ENCODE measurements around the gene SLAMF1. TPM values are rescaled to one million over a fixed set of nuclear protein-coding genes. Genes with fewer than 3 reads are reported as not detected.
"Not testable (repeated sequence)": the region's sequence is repeated elsewhere in the genome, so short reads cannot be mapped to it uniquely, and the experiment has no call there.

The SLAMF1 gene
- total RNA-seq, 1 donor from 2014 or later, result 0.27 TPM

DNA sequence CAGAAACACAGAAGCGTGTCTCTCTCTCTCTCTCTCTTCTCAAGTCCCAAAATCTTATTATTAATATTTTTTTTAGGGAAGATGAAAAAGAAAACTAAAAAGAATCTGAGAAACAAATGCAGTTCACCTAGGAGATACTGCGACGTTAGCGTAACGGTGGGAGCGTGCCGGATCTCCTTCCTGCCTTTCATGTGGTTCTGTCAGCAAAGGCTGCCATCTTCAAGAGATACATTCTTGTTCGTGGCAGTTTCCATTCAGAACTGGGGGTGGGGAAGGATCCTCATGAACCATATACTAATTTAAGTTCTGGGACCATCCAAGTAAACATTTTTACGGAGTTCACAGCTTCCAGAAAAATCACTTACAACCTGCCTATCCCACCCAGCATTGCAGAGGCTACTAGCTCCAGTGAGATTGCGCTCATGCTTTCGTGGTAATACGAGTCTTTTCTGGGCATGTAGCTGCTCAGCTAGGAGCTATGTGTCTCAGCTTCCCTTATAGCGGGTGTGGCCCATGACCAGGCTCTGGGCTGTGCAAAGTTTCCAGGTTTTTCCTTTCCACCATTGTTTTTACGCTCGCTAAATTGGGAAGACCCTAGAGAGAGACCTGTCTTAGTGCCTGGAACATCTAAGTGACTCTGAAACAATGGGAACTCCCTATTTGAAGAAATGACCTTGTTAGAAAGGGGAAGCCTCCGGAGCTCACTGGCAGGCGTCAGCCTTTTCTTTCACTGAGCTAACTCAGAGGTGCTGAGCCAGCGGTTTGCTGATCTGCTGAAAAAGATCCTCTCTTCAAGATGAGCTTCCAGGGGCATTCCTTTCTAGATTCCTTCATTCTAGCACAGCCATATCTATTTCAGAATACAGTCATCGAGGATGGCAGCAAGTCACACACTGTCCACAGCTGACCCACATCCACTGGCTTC lies 17.3 kb downstream of the SLAMF1 start:
- intact Hi-C loops (cut with DNase I), result no loop called here
- ATAC-seq (ENCODE audit: poor library complexity), result peak; percentile 52
- peak; percentile 68 for DNase-seq

DNA sequence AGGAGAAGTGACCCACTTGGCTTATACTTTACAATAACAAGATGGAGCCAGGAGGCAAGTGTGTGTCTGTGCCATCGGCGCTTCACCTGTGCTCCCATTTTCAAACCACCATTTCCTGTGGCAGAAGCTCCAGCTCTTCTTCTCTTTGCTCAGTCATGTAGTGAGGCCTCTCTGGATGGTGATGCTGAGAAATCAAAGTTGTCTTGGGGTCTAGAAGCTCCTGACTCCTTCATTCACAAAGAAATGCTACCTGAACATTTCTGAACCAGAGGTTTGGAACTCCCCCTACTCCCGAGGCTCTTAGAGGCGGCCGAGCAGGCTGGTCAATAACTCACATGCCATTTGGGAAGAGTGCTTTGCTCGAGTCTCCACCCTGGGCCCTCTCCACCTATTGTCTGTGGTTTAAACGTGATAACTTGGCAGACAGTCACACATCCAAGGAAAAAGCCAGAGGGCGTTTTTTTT lies 18.0 kb downstream of the SLAMF1 start:
- intact Hi-C loops (cut with DNase I), result no loop called here
- ATAC-seq (ENCODE audit: poor library complexity) (no peak), DNase-seq (no peak)

DNA sequence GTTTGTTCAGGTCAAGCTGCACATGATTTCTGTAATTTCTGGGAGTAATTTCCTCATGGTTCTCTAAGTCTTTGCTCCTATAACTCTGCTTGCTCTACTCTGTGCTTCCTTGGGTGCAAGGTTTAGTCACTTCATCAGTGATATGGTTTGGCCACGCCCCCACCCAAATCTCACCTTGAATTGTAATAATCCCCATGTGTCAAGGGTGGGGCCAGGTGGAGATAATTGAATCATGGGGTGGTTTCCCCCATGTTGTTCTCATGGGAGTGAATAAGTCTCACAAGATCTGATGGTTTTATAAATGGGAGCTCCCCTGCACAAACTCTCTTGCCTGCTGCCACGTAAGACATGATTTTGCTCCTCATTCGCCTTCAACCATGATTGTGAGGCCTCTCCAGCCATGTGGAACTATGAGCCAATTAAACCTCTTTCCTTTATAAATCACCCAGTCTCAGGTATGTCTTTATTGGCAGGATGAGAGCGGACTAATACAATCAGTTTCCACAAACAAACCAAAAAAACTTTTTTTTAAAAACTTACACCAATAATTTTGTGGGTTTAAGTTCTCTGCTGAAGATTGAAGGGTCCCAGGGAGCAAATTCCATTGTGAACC lies 19.1 kb downstream of the SLAMF1 start:
- DNase-seq; ATAC-seq (ENCODE audit: poor library complexity); intact Hi-C loops (cut with DNase I): not testable (repeated sequence)

DNA sequence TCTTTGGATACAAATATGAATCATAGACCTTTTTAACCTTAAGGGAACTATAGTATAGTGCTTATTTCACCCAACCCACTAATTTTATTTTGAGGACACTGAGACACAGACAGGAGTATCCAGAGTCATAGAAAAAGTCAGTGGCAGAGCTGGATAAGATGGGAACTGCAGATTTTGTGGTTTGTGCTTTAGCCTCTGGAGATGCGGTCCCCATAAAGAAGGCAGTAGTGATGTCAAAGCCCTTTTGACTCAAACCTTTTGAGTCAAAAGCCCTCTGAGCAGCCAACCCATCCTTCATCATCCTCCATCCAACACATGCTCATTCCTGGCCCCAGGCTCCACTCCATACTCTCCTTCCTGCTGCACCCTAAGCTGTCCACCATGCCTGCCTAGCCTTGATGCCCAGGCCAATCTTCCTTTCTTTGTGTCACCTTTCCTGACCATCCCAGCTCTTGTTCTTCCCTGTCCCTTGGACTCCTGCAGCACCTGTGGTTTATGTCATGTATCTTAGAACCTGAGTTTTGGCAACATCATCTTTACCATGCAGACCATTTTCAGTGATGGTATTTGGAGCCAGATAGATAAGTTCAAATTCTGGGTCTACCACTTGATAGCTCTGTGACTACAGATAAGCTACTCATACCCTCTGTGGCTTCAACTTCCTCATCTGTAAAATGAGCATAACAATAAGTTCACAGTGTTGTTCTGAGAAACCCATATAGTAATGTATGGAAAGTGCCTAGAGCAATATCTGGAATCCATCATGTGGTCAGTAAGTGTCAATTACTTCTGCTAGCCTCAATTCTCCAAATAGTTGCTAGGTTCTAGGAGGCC lies 20.1 kb downstream of the SLAMF1 start:
- ATAC-seq (ENCODE audit: poor library complexity) (no peak), DNase-seq (no peak)
- intact Hi-C loops (cut with DNase I), result no loop called here

DNA sequence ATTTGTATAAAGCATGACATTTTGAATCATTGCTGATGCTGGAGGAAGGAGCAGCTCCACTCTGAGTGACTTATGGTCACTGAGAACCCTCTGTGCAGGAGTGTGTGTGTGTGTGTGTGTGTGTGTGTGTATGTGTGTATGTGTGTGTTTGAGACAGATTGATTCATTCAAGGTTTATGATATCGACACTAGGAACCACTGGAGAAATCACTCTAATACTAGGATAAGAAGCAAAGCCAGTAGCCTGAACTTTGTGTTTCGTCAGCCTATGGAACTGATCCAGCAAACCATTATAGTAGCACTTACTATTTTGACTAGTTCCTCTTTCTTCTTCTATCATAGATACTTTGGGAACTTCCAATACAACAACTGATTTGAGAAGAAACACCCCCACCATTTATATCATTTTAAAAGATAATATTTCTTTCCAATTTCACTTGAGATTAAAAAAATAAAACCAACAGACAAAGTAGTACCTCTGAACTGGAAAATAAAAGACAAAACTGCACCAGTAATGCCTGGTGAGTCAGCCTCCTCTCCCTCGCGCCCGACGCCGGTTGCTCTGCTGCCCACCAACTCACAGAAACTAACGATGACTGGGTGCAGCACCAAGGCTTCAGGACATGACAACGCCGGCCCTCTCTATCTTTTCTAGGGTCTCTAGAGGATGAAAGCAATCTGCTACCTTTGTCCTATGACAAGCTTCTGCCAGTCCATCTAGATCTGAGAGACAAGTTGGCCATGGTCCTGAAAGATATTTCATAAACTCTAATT lies 20.9 kb downstream of the SLAMF1 start:
- intact Hi-C loops (cut with DNase I), result no loop called here
- no peak for DNase-seq
- ATAC-seq (ENCODE audit: poor library complexity), result no peak

DNA sequence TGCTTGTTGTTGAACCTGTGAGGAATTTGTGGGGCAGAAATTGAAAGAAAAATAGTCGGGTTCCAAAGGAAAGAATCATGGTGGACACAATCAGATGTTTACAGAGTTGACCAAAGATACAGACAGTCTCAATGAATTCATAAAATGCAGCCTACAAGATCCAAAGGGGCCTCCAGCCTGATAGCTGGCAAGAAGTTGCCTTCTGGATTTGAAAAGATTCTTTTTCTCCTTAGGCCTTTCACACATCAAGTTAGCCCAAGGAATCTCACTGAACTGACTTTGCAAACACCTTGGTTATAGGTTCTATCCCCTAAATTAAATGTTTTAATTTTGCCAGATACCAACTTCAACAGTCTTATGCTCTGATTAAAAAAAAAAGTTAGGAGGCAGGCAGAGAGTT lies 21.5 kb downstream of the SLAMF1 start:
- no peak for ATAC-seq (ENCODE audit: poor library complexity)
- intact Hi-C loops (cut with DNase I), result no loop called here
- no peak for DNase-seq

DNA sequence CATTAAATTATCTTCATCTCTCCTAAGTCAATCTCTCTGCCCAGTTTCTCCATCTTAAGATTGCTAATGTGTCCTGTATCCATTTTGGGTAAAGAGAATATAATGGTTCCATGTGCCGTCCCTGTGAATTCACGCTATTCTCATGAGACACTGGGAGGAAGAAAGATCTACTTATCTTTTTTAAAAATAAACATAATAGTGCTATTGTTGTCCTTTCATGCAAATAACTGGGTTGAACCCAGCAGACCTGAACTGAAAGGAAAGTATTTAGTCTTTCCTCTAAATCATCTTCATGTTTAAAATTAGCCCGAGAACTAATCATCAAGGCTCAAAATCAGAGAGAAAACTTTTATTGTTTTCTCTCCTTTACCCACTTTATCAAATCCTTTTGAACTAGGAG lies 22.4 kb downstream of the SLAMF1 start:
- no peak for ATAC-seq (ENCODE audit: poor library complexity)
- intact Hi-C loops (cut with DNase I), result no loop called here
- DNase-seq, result no peak

DNA sequence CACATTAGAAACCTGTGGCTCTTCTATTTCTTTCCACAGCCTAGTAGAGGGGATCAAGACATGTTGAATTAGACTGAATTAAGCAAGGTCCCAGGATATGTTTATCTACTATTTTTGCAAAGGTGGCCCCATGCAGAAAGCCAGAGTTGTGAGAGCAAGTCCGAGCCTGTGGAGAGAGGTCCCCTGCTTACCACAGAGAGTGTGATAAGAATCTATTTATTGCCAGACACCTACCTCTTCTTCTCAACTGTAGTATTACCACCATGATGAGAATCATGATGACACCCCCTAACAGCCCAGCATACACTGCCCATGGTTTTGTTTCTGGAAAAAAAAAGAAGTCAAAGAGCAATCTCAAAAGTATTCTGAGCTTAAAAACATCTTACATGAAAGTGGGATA lies 23.0 kb downstream of the SLAMF1 start:
- DNase-seq (no peak), ATAC-seq (ENCODE audit: poor library complexity) (no peak)
- intact Hi-C loops (cut with DNase I), result no loop called here

DNA sequence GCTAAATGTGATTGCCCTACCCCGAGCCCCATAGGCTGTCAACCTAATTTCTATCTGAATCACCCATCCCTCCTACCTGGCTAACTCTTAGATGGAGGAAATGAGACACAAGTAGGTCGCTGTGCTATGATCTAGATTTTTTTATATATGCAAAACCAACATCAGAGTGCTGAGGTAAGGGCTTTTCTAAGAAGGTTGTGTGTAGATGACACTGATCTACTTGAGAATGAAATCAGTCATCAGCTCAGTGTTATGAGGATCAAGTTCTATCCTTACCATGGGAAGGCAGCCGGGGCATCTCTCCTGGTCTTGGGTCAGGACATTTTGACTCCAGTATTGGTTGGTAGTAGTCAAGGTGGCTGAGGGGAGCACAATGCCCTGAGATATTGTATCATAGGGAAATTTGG lies 23.6 kb downstream of the SLAMF1 start:
- intact Hi-C loops (cut with DNase I), result no loop called here
- DNase-seq, result no peak
- no peak for ATAC-seq (ENCODE audit: poor library complexity)

DNA sequence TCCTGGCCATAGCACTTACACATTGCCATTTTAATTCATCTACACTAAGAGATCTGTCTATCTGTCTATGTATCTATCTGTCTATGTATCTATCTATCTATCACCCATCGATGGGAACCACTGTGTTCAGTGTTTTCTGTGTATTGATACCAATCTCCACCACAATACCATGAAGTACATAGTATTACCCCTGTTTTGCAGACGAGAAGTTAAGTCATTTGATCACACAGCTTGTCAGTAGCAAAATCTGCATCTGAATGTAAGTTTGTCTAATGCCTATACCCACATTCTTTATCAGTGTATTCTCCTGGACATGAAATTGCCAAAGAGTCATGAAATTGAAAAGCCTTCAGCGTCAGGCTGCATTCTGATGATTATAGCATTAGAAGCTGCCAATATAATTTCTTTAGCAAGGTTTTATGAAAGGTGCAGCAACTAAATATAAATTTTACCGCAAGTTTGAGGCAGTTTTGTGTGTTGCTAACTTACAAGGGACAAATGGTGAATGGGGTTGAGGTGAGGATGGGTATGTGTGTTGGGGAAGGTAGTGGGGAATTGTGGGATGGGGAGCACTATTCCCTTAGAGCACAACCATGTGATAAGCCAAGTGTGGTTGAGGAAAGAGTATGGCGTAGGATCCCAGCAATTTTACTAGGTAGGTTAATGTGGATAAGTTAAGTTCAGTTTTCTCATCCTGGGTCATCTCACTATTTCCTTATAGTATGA lies 24.2 kb downstream of the SLAMF1 start:
- DNase-seq, result no peak
- intact Hi-C loops (cut with DNase I), result no loop called here
- ATAC-seq (ENCODE audit: poor library complexity), result no peak

DNA sequence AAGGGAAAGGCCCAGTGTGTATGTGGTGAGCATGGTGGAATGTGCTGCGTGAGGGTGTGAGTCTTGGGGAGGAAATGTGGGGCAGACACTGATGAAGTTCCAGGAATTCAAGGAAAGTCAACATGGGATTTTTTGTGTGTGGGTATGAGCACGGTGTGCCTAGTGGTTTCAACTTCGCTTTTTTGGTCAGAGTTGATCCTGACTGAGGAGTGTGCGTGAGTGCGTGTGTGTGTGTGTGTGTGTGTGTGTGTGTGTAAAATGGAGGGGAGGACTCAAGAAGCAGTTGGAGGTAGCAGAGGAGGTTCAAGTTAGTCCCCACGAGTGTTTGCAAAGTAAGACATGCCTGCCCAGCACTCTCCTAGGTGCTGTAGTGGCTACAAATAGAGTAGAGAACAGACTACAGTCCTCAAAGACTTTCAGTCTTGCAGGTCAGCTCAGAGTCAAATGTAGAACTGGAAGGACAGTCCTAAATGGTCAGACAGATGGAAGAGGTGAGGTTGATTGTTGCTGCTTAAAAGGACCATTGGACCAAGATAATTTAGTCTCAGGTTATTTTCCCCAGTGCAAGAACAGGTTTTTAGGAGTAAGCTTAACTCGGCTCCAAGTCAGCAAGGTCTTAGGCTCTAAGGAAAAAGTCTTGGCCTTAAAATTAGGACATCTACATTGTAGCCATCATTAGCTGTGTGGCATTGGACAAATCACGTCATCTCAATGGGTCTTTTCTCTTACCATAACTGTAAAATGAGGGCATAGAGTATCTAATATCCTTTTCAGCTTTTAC lies 25.0 kb downstream of the SLAMF1 start:
- ATAC-seq (ENCODE audit: poor library complexity), result no peak

DNA sequence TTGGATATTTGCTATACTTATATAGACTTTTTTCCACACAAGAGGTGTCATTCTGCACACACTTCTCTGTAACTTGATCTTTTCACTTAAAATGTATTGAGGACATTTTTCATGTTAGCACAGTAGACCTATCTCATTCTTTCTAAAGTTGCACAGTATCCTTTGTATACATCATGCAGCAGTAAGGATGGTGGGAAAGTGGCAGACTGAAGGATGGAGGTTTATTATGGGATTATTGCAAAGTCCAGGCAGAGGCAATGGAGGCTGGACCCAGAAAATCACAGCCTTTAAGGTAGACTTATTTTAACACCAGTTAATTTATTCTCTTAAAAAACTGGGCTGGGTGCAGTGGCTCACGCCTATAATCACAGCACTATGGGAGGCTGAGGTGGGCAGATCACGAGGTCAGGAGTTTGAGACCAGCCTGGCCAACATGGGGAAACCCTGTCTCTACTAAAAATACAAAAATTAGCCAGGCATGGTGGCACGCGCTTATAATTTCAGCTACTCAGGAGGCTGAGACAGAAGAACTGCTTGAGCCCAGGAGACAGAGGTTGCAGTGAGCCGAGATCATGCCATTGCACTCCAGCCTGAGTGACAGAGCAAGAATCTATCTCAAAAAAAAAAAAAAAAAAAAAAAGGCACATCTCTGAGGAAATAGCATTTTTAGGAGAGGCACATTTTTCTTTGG lies 25.8 kb downstream of the SLAMF1 start:
- intact Hi-C loops (cut with DNase I), result no loop called here
- no peak for ATAC-seq (ENCODE audit: poor library complexity)
- no peak for DNase-seq

More for the DNA sequence above, 25.0 kb downstream of the SLAMF1 start:
- DNase-seq, result no peak
- intact Hi-C loops (cut with DNase I), result no loop called here

DNA sequence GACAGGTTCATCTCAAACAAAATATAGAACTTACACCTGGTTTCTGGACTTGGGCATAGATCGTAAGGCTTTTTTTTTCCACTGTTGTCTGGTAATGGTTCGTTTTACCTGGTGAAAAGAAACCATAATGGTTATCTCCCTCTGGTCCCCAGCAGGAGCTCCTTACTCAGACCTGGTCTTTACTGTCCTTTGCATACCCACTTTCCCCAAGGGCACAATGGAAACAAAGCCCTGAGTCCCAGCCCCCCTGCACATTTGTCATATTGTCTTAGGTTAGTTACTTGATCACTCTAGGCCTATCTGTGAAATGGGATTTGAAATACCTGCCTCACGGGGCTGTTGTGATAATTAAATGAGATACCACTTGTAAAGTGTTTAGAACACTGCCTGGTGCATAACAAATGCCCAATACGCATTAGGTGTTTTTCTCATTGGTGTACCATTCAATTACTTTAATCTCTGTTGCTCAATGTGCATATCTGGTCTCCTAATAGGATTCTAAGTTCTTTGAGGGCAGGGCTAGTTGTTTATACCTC lies 27.0 kb downstream of the SLAMF1 start:
- ATAC-seq (ENCODE audit: poor library complexity) (no peak), DNase-seq (no peak)
- intact Hi-C loops (cut with DNase I), result no loop called here

DNA sequence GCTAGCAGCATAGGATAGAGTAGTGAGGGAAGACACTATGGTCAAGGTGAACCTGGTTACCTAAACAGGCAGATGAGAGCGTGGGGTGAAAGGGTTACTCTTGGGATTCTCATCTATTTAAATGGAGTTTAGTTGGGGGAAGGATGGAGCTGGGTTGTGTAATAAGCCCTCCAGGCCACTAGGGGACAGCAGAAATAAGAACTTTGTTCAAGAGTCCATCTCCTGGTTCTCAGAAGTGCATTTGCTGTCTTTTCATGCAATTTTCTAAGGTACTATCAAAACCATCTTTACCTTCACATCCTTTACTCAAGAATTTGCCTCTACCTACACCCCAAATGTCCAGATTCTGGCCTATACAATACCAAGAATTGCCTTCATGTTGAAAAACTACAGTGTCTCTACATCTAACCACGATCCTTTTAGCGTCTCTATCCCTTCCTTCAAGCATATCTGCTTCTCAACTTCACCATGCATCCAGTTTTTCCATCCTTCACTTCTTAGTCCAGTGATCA lies 28.0 kb downstream of the SLAMF1 start:
- intact Hi-C loops (cut with DNase I), result no loop called here
- ATAC-seq (ENCODE audit: poor library complexity), result no peak
- DNase-seq, result no peak

DNA sequence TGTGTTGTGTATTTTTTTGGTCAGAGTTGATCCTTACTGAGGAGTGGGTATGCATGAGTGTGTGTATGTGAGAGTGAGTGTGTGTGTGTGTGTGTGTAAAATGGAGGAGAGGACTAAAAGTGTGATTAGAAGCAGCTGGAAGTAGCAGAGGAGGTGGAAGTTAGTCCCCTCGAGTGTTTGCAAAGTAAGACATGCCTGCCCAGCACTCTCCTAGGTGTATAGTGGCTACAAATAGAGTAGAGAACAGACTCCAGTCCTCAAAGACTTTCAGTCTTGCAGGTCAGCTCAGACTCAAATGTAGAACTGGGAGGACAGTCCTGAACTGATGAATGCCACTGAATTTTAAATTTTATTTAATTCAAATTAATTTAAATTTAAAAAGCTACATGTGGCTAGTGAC lies 28.5 kb downstream of the SLAMF1 start:
- ATAC-seq (ENCODE audit: poor library complexity) (no peak), DNase-seq (no peak)
- intact Hi-C loops (cut with DNase I), result no loop called here

DNA sequence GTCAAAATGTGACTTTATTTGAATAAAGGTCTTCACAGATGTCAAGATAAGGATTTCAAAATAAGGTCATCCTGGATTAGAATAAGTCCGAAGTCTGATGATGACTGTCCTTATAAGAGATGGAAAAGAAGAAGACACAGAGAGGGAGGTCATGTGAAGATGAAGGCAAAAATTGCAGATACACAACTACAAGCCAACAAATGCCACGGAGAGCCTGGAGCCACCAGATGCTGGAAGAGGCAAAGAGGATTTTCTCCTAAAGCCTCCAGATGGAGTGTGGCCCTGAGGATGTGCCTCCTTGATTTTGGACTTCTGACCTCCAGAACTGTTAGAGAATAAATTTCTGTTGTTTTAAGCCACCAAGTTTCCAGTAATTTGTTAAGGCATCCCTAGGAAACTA lies 31.2 kb downstream of the SLAMF1 start:
- DNase-seq (no peak), ATAC-seq (ENCODE audit: poor library complexity) (no peak)
- intact Hi-C loops (cut with DNase I), result no loop called here
